ENCODE results near the gene GAST.
A peak's percentile ranks its signal among the peaks of the same experiment; 100 is the strongest.
"Not testable (repeated sequence)": the region's sequence is repeated elsewhere in the genome, so short reads cannot be mapped to it uniquely, and the experiment has no call there.

The GAST gene

GRCh38 chr17:41684035-41684434 lies 28.1 kb upstream of the GAST start:
- no peak for DNase-seq

GRCh38 chr17:41685753-41686152 lies 26.4 kb upstream of the GAST start:
- DNase-seq, result not testable (repeated sequence)

- no peak for DNase-seq
Measured at GRCh38 chr17:41686281-41686680, 25.9 kb upstream of the GAST start.

GRCh38 chr17:41687828-41688640 lies 24.1 kb upstream of the GAST start:
- DNase-seq, result peak; percentile 57

- peak; percentile 100 for DNase-seq
Measured at GRCh38 chr17:41688641-41689496, 23.3 kb upstream of the GAST start, which contains the start of gene EIF1. Gene EIF1, plus strand, starts transcription at chr17:41688885. Its CDS starts 154 bp downstream, at chr17:41689039.

- DNase-seq, result peak; percentile 64
Measured at GRCh38 chr17:41689497-41690299, 22.4 kb upstream of the GAST start.

- no peak for DNase-seq
Measured at GRCh38 chr17:41690497-41690896, 21.6 kb upstream of the GAST start.

GRCh38 chr17:41691031-41691777 lies 20.9 kb upstream of the GAST start:
- DNase-seq, result no peak

GRCh38 chr17:41692722-41693521 lies 19.2 kb upstream of the GAST start:
- DNase-seq, result no peak

GRCh38 chr17:41695134-41695661 lies 16.9 kb upstream of the GAST start:
- DNase-seq, result no peak

GRCh38 chr17:41695954-41696757 lies 16.0 kb upstream of the GAST start:
- DNase-seq, result peak; percentile 72

- DNase-seq, result no peak
Measured at GRCh38 chr17:41697122-41697962, 14.8 kb upstream of the GAST start.

GRCh38 chr17:41700843-41701242 lies 11.3 kb upstream of the GAST start:
- DNase-seq, result not testable (repeated sequence)

- no peak for DNase-seq
Measured at GRCh38 chr17:41702712-41703111, 9.4 kb upstream of the GAST start.

- DNase-seq, result no peak
Measured at GRCh38 chr17:41705271-41705991, 6.7 kb upstream of the GAST start.

GRCh38 chr17:41707803-41708669 lies 4.1 kb upstream of the GAST start:
- no peak for DNase-seq

GRCh38 chr17:41710472-41711090 lies 1.6 kb upstream of the GAST start:
- no peak for DNase-seq
